A673 (cell line): Measurements from ENCODE around the gene SLC11A1. TPM values are rescaled to one million over a fixed set of nuclear protein-coding genes. Genes with fewer than 3 reads are reported as not detected.

ENCODE experiments used
- BruUV-seq: library from RNA; stranded (reverse); fragments of 400-500 nt; replicated peaks from 2 replicates; lab custom pipeline; 2021; lab: Mats Ljungman, UMichigan
- CTCF ChIA-PET: fragments of 300-600 bp; sonication (Branson Sonifier 250); formaldehyde crosslinking; loops from one replicate; lab custom pipeline; 2022; ENCODE audit warnings: antibody characterized with exemption; lab: Charles Lee
- POLR2A ChIA-PET: fragments of 300-600 bp; sonication (Branson Sonifier 250); formaldehyde crosslinking; loops from one replicate; lab custom pipeline; 2022; ENCODE audit warnings: antibody characterized with exemption; ENCODE audit not compliant: low non-redundant PET; lab: Charles Lee
- DNase-seq: peaks from one replicate; pipeline ENCODE4 v3.0.0-alpha.2; 2015; ENCODE audit warnings: low spot score
- H3K27ac ChIP-seq: fragments of 200-600 bp; sonication (generic); 2 replicates; pipeline ENCODE4 v1.5.1; 2016; ENCODE audit warnings: mixed run types, low read depth, mild to moderate bottlenecking, mixed read lengths, antibody characterized with exemption, low read length; ENCODE audit not compliant: poor library complexity, severe bottlenecking
- H3K27me3 ChIP-seq: fragments of 200-600 bp; sonication (generic); replicated peaks from 2 replicates; pipeline ENCODE4 v1.6.1; 2017; ENCODE audit warnings: mixed run types, low read depth, mild to moderate bottlenecking, mixed read lengths, antibody characterized with exemption, low read length; ENCODE audit not compliant: insufficient read depth, poor library complexity
- H3K36me3 ChIP-seq: fragments of 200-600 bp; sonication (generic); 2 replicates; pipeline ENCODE4 v1.6.1; 2016; ENCODE audit warnings: mixed run types, mild to moderate bottlenecking, mixed read lengths, antibody characterized with exemption, low read length; ENCODE audit not compliant: insufficient read depth, poor library complexity, severe bottlenecking
- H3K4me1 ChIP-seq: fragments of 200-600 bp; sonication (generic); 2 replicates; pipeline ENCODE4 v1.6.1; 2017; ENCODE audit warnings: mixed run types, mild to moderate bottlenecking, mixed read lengths, antibody characterized with exemption, low read length; ENCODE audit not compliant: insufficient read depth, poor library complexity, severe bottlenecking
- H3K4me3 ChIP-seq: fragments of 200-600 bp; sonication (generic); 2 replicates; pipeline ENCODE4 v1.5.1; 2016; ENCODE audit warnings: low read depth, mixed run types, mild to moderate bottlenecking, mixed read lengths, low read length; ENCODE audit not compliant: poor library complexity, severe bottlenecking
- H3K9me3 ChIP-seq: fragments of 200-600 bp; sonication (generic); 2 replicates; pipeline ENCODE4 v1.6.1; 2016; ENCODE audit warnings: mixed run types, low read depth, mild to moderate bottlenecking, mixed read lengths, antibody characterized with exemption, low read length; ENCODE audit not compliant: poor library complexity, severe bottlenecking
- CTCF ChIP-seq: fragments of 300-800, 200-600 bp; sonication (generic); conservative IDR thresholded peaks from 2 replicates; pipeline ENCODE4 v1.5.1; 2017; ENCODE audit warnings: low read depth, mild to moderate bottlenecking, antibody characterized with exemption, low read length, moderate library complexity, mixed read lengths
- EZH2 ChIP-seq: fragments of 200-600 bp; sonication (generic); IDR thresholded peaks from 2 replicates; pipeline ENCODE4 v1.6.1; 2017; ENCODE audit warnings: borderline replicate concordance, low read depth, mild to moderate bottlenecking, mixed read lengths, antibody characterized with exemption, low read length; ENCODE audit not compliant: poor library complexity, severe bottlenecking
- intact Hi-C: fragments of 100-400 bp; cut with micrococcal nuclease; formaldehyde crosslinking; loops from one replicate; pipeline ENCODE4 v1.10.0; 2022; ENCODE audit not compliant: unreplicated experiment
- microRNA-seq: library from miRNA; unstranded; fragments of <30 nt; microRNA quantifications from one replicate; pipeline ENCODE4 v1.2.0, GENCODE V29; 2021
- total RNA-seq: library from RNA; stranded (reverse); gene quantifications from 2 replicates; pipeline ENCODE4 v1.2.3, GENCODE V29; 2021

The SLC11A1 gene
- total RNA-seq, 1 experiment from 2014 or later, result 0.09 TPM

- no TSS peak for BruUV-seq
- POLR2A ChIA-PET, result no interaction called here
Observed at GRCh38 chr2:218444692-218445357, 62.8 kb downstream of the SLC11A1 start.

GRCh38 chr2:218445602-218446001 lies 63.5 kb downstream of the SLC11A1 start:
- Histone ChIP-seq H3K36me3 (peaks cover 12% of the 10 kb centered on the region), H3K27ac (no peak overlapping the region), H3K4me3 (no peak overlapping the region), H3K4me1 (no peaks in the 10 kb centered on the region), H3K27me3 (no peaks in the 10 kb centered on the region), H3K9me3 (no peaks in the 10 kb centered on the region)
- intact Hi-C loops, result no loop called here
- ChIA-PET POLR2A (no interaction called here), CTCF (no interaction called here)
- TF ChIP-seq CTCF (no peak), EZH2 (no peak)
- no peak for DNase-seq
- BruUV-seq, result no TSS peak

More at GRCh38 chr2:218444692-218445357, 62.8 kb downstream of the SLC11A1 start:
- intact Hi-C loops, result no loop called here
- no peaks in the 10 kb centered on the region for H3K27me3 ChIP-seq
- H3K4me3 ChIP-seq, result no peak overlapping the region
- no peaks in the 10 kb centered on the region for H3K4me1 ChIP-seq
- TF ChIP-seq CTCF (no peak), EZH2 (no peak)
- no peak for DNase-seq
- H3K36me3 ChIP-seq, result peaks cover 10% of the 10 kb centered on the region
- CTCF ChIA-PET, result no interaction called here
- H3K27ac ChIP-seq, result no peak overlapping the region
- no peaks in the 10 kb centered on the region for H3K9me3 ChIP-seq

Small RNA genes within 50 kb of the gene (microRNA-seq; reads per million reads assigned to microRNA genes)
- gene MIR26B (47,966 reads per million, percentile 99 among the genes with 10 or more reads in this experiment), gene MIR6810 (not detected)

Other genes with a start within 250 kb of the SLC11A1 start
- not detected in 2 replicates for gene CXCR1, start 215.3 kb upstream of the SLC11A1 start, total RNA-seq
- 241 and 291 TPM in 2 replicates for gene ARPC2, start 165.1 kb upstream of the SLC11A1 start, total RNA-seq
- 0.30 and 0.46 TPM in 2 replicates for gene GPBAR1, start 121.3 kb upstream of the SLC11A1 start, total RNA-seq
- gene AAMP, start 112.1 kb upstream of the SLC11A1 start, total RNA-seq, result 74.7 and 78.8 TPM in 2 replicates
- 36.7 and 44.9 TPM in 2 replicates for gene PNKD, start 111.8 kb upstream of the SLC11A1 start, total RNA-seq
- 40.2 and 43.9 TPM in 2 replicates for gene TMBIM1, start 89.8 kb upstream of the SLC11A1 start, total RNA-seq
- gene CATIP, start 25.4 kb upstream of the SLC11A1 start, total RNA-seq, result not detected in 2 replicates
- gene CTDSP1, start 17.6 kb downstream of the SLC11A1 start, total RNA-seq, result 72.3 and 77.4 TPM in 2 replicates
- not detected in 2 replicates for gene VIL1, start 36.9 kb downstream of the SLC11A1 start, total RNA-seq
- 31.0 and 33.2 TPM in 2 replicates for gene USP37, start 186.1 kb downstream of the SLC11A1 start, total RNA-seq
- gene CNOT9, start 186.6 kb downstream of the SLC11A1 start, total RNA-seq, result 89.5 and 92.3 TPM in 2 replicates
- gene PLCD4, start 225.6 kb downstream of the SLC11A1 start, total RNA-seq, result 0.24 and 0.39 TPM in 2 replicates